Fibroblast of skin of left quadriceps (primary cell): ENCODE measurements around the gene AFF3.
A peak's percentile ranks its signal among the peaks of the same experiment; 100 is the strongest.

Experiments
- DNase-seq, 2 experiments: peaks; one replicate each; pipeline ENCODE4 v3.0.0-alpha.2; 2013; ENCODE audit warnings: low read depth in 2 of 2

The AFF3 gene

GRCh38 chr2:99607861-99608491 lies 534.4 kb downstream of the AFF3 start:
- DNase-seq, result no peak

GRCh38 chr2:99607454-99607853 lies 534.9 kb downstream of the AFF3 start:
- DNase-seq, result no peak

GRCh38 chr2:99605036-99605435 lies 537.4 kb downstream of the AFF3 start:
- peak; percentile 57 to 58 for DNase-seq

- peak; percentile 41 to 44 for DNase-seq
Observed at GRCh38 chr2:99602476-99602875, 539.9 kb downstream of the AFF3 start.

GRCh38 chr2:99600981-99601651 lies 541.3 kb downstream of the AFF3 start:
- DNase-seq, result no peak

GRCh38 chr2:99598441-99598840 lies 543.9 kb downstream of the AFF3 start:
- DNase-seq, result no peak

GRCh38 chr2:99597616-99598015 lies 544.8 kb downstream of the AFF3 start:
- no peak for DNase-seq

GRCh38 chr2:99595373-99595772 lies 547.0 kb downstream of the AFF3 start:
- no peak for DNase-seq

GRCh38 chr2:99593692-99594427 lies 548.5 kb downstream of the AFF3 start:
- DNase-seq, result no peak

GRCh38 chr2:99576775-99577174 lies 565.6 kb downstream of the AFF3 start:
- no peak for DNase-seq

- no peak for DNase-seq
Observed at GRCh38 chr2:99573634-99574251, 568.6 kb downstream of the AFF3 start.

- DNase-seq, result no peak
Observed at GRCh38 chr2:99572373-99573164, 569.8 kb downstream of the AFF3 start.

GRCh38 chr2:99571954-99572353 lies 570.4 kb downstream of the AFF3 start:
- peak; percentile 15 to 22 for DNase-seq

GRCh38 chr2:99571533-99571932 lies 570.9 kb downstream of the AFF3 start:
- DNase-seq, result no peak

GRCh38 chr2:99571021-99571420 lies 571.4 kb downstream of the AFF3 start:
- DNase-seq, result no peak

- no peak for DNase-seq
Observed at GRCh38 chr2:99569386-99569785, 573.0 kb downstream of the AFF3 start.

GRCh38 chr2:99565227-99565626 lies 577.2 kb downstream of the AFF3 start:
- DNase-seq, result no peak

- no peak for DNase-seq
Observed at GRCh38 chr2:99562516-99562915, 579.9 kb downstream of the AFF3 start.

- no peak for DNase-seq
Observed at GRCh38 chr2:99561804-99562203, 580.6 kb downstream of the AFF3 start.

- peak; percentile 42 to 57 for DNase-seq
Observed at GRCh38 chr2:99559075-99559662, 583.2 kb downstream of the AFF3 start.

- no peak for DNase-seq
Observed at GRCh38 chr2:99555404-99555803, 587.0 kb downstream of the AFF3 start.
